C4-2B (cell line): Measurements from ENCODE around the gene CLEC11A.
"Not testable (repeated sequence)": the region's sequence is repeated elsewhere in the genome, so short reads cannot be mapped to it uniquely, and the experiment has no call there.

ENCODE experiments used
- ZFX ChIP-seq: fragments of 450-650 bp; IDR thresholded peaks from 2 replicates; pipeline ENCODE4 v1.6.1; 2017
- TF ChIP-seq, protein P1 (sequence below): fragments of 450-650 bp; conservative IDR thresholded peaks from 2 replicates; pipeline ENCODE4 v1.5.1; 2017; ENCODE audit warnings: mild to moderate bottlenecking

DNA sequence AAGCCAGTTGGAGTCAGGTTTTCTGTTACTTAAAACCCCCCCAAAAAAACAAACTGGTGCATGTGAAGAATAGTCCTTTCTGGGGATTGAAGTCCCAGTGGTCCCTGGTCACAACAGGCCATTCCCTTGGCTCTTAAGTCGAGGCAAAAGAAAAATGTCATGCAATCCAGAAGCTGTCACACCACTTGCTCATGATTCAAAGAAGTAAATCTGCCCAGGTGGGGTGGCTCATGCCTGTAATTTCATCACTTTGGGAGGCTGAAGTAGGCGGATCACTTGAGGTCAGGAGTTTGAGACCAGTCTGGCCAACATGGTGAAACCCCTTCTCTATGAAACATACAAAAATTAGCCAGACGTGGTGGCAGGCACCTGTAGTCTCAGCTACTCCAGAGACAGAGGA, 38.3 kb downstream of the CLEC11A start:
- not testable (repeated sequence) for TF ChIP-seq ZFX
- TF ChIP-seq, protein P1, sequence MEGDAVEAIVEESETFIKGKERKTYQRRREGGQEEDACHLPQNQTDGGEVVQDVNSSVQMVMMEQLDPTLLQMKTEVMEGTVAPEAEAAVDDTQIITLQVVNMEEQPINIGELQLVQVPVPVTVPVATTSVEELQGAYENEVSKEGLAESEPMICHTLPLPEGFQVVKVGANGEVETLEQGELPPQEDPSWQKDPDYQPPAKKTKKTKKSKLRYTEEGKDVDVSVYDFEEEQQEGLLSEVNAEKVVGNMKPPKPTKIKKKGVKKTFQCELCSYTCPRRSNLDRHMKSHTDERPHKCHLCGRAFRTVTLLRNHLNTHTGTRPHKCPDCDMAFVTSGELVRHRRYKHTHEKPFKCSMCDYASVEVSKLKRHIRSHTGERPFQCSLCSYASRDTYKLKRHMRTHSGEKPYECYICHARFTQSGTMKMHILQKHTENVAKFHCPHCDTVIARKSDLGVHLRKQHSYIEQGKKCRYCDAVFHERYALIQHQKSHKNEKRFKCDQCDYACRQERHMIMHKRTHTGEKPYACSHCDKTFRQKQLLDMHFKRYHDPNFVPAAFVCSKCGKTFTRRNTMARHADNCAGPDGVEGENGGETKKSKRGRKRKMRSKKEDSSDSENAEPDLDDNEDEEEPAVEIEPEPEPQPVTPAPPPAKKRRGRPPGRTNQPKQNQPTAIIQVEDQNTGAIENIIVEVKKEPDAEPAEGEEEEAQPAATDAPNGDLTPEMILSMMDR, result not testable (repeated sequence)
